H54 (cell line): ENCODE data around the gene VSIR.

Source experiments
- DNase-seq: peaks from one replicate; pipeline ENCODE4 v3.0.0; 2011; ENCODE audit warnings: low spot score, mixed read lengths; ENCODE audit not compliant: insufficient read length
- FAIRE-seq: peaks from 3 replicates; lab custom pipeline; 2011; peaks lifted over from hg19 to GRCh38; lab: Jason Lieb, UNC
- POLR2A ChIP-seq: IDR thresholded peaks from 2 replicates; pipeline ENCODE4 v1.6.1; 2011; ENCODE audit warnings: low read depth, mild to moderate bottlenecking, low read length

VSIR gene

DNA sequence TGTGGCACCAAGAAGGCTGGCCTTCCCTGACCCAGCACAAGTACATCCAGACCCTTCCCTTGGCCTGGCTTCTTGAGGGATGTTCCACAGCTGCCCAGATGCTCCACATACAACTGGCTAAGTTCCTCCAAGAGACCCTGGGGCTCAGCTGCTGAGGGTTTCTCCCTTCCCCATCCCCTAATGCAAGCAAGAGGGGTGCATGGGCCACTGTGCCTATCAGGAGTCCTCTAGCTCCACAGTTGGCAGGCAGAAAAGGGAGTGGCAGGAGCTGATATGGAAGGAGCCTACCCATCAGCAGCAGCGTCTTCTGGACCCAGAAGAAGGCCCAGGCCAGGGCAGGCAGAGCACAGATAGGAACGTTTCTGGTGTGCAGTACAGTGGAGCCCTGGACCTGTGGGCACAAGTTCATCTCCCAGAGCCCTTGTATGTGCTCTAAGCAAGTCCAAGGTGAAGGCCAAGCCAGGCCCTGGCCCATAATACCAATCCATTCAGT lies 26.2 kb downstream of the VSIR start:
- DNase-seq (no peak), FAIRE-seq (no peak)
- TF ChIP-seq POLR2A: no peak

DNA sequence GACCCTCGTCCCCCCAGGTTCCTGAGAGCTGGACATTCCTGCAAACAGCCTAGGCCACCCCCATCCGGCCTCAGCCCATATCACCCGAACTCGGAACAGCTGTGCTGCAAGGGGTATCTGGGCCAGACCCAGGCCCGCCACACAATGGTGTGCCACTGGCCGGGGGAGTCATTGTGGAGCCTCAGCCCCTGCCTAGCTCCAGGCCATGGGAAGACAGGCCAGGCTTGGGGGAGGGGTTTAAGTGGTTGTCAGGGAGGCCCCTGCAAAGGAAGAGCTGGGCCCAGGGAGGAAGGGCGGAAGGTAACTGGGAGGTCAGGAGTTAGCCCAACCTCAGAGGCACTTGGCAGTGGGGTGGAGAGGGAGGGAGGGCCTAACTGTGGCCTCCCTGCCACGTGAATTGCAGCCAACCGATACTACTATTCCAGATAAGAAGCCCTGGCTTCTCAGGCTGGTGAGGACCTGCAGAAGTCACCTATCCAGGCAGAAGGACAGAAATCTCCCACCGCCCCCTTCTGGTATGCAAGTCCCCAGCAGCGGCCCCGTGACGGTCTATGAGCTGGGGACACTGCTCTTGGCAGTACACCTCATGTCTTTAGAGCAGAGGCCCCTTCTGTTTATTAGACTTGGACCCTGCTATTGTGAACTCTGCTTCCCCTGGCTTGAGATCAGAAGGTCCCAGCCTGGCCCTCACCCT lies 26.8 kb downstream of the VSIR start:
- FAIRE-seq (no peak), DNase-seq (no peak)
- TF ChIP-seq POLR2A: no peak

DNA sequence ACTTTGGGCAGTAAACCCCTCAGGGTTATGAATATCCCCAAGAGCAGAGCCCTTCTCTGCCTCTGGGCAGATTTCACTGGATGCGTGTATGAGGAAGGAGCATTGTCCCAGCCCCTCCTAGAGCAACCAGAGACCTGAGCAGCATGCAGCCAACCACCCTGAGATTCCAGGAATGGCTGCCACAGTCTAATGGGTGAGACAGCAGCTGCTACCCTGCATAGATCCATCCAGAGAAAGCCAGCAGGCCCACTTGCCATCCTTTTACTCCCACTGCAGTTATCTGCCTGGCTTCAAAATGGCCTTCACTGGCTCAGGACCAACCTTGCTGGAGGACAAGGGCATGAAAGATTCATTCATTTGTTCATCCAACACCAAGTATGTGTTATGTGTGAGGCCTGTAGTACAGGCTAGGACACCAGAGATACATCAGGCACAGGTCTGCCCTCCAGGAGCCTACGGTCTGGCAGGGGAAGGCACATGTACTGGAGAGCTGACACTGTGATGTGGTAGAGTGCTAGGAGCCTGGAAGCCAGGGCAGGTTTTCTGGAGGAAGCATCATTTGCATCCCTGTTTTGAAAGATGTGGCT lies 27.6 kb downstream of the VSIR start:
- no peak for FAIRE-seq
- no peak for DNase-seq
- no peak for TF ChIP-seq POLR2A

DNA sequence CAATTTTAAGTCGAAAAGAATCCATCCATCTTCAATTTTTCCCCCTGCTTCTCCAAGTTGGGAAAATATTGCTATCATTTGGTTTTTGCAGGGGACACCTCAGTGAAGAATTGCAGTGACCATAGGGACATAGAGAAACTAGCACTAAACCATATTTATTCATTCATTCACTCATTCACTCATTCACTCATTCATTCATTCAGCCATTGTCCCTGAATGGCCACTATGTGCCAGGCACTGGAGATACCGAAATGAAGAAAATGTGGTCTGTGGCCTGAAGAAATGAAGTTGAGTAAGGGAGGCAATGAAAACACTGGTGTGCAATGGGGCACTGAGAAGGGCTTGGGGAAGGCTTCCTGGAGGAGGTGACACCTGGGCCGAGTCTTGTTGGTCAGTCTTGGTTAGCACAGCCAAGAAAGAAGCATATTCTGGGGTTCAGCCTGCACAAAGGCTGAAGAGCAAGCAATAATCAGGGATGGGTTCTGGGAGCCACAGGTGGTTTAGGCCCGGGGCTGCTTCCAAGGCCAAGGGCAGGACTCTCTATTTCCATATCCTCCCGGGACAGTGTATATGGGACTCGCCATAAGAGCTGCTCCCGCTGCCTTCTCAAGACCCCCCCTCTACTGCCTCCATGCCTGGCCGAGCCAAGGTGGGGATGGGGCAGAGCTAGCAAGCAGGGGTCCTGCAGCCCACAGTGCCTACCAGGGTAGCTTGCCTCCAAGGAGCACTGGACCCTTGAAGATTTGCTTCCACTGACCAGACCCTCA lies 28.2 kb downstream of the VSIR start:
- DNase-seq (no peak), FAIRE-seq (no peak)
- TF ChIP-seq POLR2A: no peak

DNA sequence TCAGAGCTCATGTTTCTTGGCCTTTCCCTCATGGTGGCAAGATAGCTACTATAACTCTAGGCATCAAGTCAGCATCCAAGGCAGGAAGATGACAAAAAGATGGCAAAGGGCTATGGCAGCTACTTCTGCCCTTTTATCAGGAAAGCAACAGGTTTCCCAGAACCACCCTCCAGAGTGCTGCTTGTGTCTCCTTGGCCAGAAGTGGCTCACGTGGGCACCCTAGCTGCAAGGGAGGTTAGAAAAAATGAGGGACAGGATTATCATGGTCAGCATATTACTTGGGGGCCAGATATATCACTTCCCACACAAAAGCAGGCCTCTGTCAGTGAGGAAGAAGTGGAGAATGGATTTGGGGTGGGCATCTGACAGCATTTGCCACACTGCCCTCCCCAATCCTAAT lies 29.5 kb downstream of the VSIR start:
- DNase-seq (no peak), FAIRE-seq (no peak)
- no peak for TF ChIP-seq POLR2A

DNA sequence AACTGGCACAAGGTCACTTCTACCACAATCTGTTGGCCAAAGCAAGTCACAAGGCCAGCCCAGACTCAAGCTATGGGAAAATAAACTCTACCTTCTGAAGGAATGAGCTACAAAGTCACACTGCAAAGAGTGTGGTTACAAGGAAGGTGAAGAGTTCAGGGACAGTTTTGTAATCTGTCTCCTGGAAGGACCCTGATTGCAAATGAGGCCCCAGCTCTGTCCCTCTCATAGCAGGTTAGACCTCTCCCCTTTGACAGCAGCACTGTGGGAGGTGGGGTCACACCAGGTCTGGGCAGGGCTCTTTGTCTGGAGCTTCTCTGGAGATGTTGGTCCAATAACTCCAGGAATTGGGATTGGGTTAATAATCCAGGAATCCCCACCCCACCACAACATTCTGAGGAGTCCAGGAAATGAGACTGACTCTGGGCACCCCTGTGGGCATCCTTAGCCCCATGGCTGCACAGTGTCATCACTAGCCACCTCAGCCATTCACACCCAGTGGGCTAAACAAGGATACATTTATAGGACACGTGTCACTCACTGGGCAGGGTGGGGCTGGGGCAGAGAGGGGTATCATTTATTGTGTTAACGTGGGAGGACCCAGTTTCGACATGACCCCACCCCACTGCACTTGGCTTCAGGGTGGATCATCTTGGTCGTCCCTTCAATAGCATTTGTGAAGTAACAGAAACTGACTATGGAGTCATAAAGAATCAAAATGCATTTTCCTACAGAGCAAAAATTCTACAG lies 30.1 kb downstream of the VSIR start:
- TF ChIP-seq POLR2A: no peak
- FAIRE-seq (no peak), DNase-seq (no peak)

GRCh38 chr10:71742301-71743088 lies 30.8 kb downstream of the VSIR start:
- TF ChIP-seq POLR2A: no peak
- DNase-seq (no peak), FAIRE-seq (no peak)

GRCh38 chr10:71741671-71742070 lies 31.6 kb downstream of the VSIR start:
- DNase-seq (no peak), FAIRE-seq (no peak)
- TF ChIP-seq POLR2A: no peak

- FAIRE-seq (no peak), DNase-seq (no peak)
- no peak for TF ChIP-seq POLR2A
Observed at GRCh38 chr10:71741029-71741428, 32.3 kb downstream of the VSIR start.

DNA sequence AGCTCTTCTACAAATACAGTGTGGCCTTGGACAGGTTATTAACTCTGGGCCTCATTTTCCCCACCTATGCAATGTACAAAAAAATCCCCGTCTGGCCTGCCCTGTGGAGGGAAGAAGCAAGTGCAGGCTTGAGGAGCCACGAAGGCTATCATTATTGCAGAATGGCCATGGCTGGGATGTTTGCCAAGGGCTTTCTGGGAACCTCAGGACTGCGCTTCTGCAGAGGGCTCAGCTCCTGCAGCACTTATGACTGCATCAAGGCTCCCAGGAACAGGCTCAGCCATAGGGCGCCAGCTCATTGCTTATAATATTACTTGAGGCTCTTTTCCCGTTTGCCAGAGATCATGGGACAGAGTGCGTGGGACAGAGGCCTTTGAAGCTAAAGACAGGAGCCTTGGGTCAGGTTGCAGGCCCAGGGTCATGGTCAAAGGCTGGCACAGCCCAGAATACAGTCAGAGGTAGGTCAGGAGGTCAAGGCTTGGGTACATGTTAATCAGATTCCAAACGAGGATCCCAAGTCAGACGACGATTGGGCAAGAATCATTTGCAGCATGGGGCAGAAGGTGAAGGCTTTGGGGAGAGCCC lies 33.2 kb downstream of the VSIR start:
- DNase-seq: peak; percentile 70
- no peak for TF ChIP-seq POLR2A
- no peak for FAIRE-seq

DNA sequence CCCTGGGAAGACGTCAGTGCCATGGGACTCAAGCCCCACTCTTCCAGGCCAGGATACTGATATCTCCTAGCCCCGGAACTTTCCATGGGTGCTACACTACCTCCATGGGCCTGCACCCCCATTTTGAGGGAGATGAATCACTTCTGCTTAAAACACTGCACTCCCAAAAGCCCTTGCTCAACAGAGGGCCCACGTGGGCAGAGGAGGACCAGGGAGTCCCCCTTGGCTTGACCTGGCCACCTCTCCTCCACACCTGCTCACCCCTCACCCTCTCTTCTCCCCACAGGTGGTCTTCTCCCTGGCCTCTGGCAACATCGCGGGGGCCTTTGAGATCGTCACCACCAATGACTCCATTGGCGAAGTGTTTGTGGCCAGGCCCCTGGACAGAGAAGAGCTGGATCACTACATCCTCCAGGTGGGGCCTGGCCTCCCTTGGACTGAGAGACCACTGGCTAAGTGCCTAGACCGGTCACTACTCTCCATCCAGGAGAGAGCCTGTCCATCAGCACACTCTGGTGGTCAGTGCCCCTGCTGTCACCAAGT lies 33.9 kb downstream of the VSIR start:
- no peak for FAIRE-seq
- DNase-seq: no peak
- no peak for TF ChIP-seq POLR2A

GRCh38 chr10:71737834-71738197 lies 35.5 kb downstream of the VSIR start:
- TF ChIP-seq POLR2A: no peak
- DNase-seq (no peak), FAIRE-seq (no peak)
